H1 (cell line): ENCODE results near the gene ICOSLG. TPM values are rescaled to one million over a fixed set of nuclear protein-coding genes. Genes with fewer than 3 reads are reported as not detected.
"Not testable (repeated sequence)": the region's sequence is repeated elsewhere in the genome, so short reads cannot be mapped to it uniquely, and the experiment has no call there.

Experiments used
- CTCF ChIA-PET: fragments of 300-600 bp; sonication (Branson Sonifier 250); formaldehyde crosslinking; loops from one replicate; lab custom pipeline; 2021; ENCODE audit not compliant: partially characterized antibody; lab: Charles Lee
- POLR2A ChIA-PET: fragments of 300-600 bp; sonication (Branson Sonifier 250); formaldehyde crosslinking; loops from one replicate; lab custom pipeline; 2021; ENCODE audit warnings: inconsistent platforms; ENCODE audit not compliant: partially characterized antibody; lab: Charles Lee
- DNase-seq, 2 experiments: peaks; one replicate each; pipeline versions ENCODE4 v3.0.0 to v3.0.0-alpha.2; 2010 to 2022; ENCODE audit warnings: low spot score in 2 of 2, low read depth in 1 of 2, mixed read lengths in 1 of 2
- FAIRE-seq: peaks from 2 replicates; lab custom pipeline; 2011; peaks lifted over from hg19 to GRCh38; lab: Jason Lieb, UNC
- H2AFZ ChIP-seq: 2 replicates; pipeline ENCODE4 v1.8.1; 2012; ENCODE audit warnings: low read length, inconsistent platforms
- H2AK5ac ChIP-seq: 2 replicates; pipeline ENCODE4 v1.6.1; 2013; ENCODE audit warnings: low read depth, low read length
- H2BK120ac ChIP-seq: replicated peaks from 2 replicates; pipeline ENCODE3; 2013; ENCODE audit warnings: low read depth, low read length, inconsistent platforms
- H2BK12ac ChIP-seq: 2 replicates; pipeline ENCODE4 v1.6.1; 2013; ENCODE audit warnings: low read depth, low read length
- H2BK15ac ChIP-seq: 2 replicates; pipeline ENCODE4 v1.6.1; 2013; ENCODE audit warnings: low read length
- H2BK20ac ChIP-seq: 2 replicates; pipeline ENCODE4 v1.6.1; 2013; ENCODE audit warnings: low read length
- H2BK5ac ChIP-seq: 2 replicates; pipeline ENCODE4 v1.6.1; 2013; ENCODE audit warnings: low read depth, low read length
- H3K14ac ChIP-seq: 2 replicates; pipeline ENCODE4 v1.6.1; 2013; ENCODE audit warnings: inconsistent platforms; ENCODE audit not compliant: insufficient read length
- H3K18ac ChIP-seq: 2 replicates; pipeline ENCODE4 v1.6.1; 2013; ENCODE audit warnings: low read length; ENCODE audit errors: extremely low read depth
- H3K23ac ChIP-seq: 2 replicates; pipeline ENCODE4 v1.6.1; 2013; ENCODE audit warnings: inconsistent platforms; ENCODE audit not compliant: insufficient read length
- H3K23me2 ChIP-seq: 2 replicates; pipeline ENCODE4 v1.6.1; 2013; ENCODE audit warnings: low read depth, low read length
- H3K27ac ChIP-seq: 2 replicates; pipeline ENCODE4 v1.6.1; 2011; ENCODE audit warnings: low read depth, low read length, inconsistent platforms
- H3K27me3 ChIP-seq, 4 experiments: replicated peaks in 1 of 4; 1 replicate in 1 of 4; 2 replicates in 3 of 4; pipeline versions ENCODE4 v1.6.1 to v1.8.1; 2011 to 2013; ENCODE audit warnings: low read length in 3 of 4, mild to moderate bottlenecking in 3 of 4, inconsistent platforms in 2 of 4, mixed read lengths in 2 of 4, moderate library complexity in 1 of 4; ENCODE audit not compliant: control insufficient read depth in 3 of 4, insufficient read depth in 3 of 4; ENCODE audit errors: extremely low read depth in 1 of 4
- H3K36me3 ChIP-seq, 4 experiments: 2 replicates each; pipeline versions ENCODE4 v1.6.1 to v1.8.1; 2011 to 2013; ENCODE audit warnings: mild to moderate bottlenecking in 4 of 4, low read length in 3 of 4, moderate library complexity in 2 of 4, control low read depth in 1 of 4, inconsistent platforms in 1 of 4; ENCODE audit not compliant: insufficient read depth in 4 of 4, control insufficient read depth in 2 of 4
- H3K4ac ChIP-seq: replicated peaks from 2 replicates; pipeline ENCODE3; 2013; ENCODE audit warnings: low read length, low read depth, mixed read lengths, inconsistent platforms; ENCODE audit not compliant: insufficient read length
- H3K4me1 ChIP-seq, 4 experiments: replicated peaks in 1 of 4; 1 replicate in 1 of 4; 2 replicates in 3 of 4; pipeline versions ENCODE4 v1.6.1 to v1.8.1; 2011 to 2013; ENCODE audit warnings: low read length in 3 of 4, inconsistent platforms in 2 of 4, mixed read lengths in 1 of 4; ENCODE audit not compliant: insufficient read depth in 4 of 4, control insufficient read depth in 3 of 4
- H3K4me2 ChIP-seq, 2 experiments: 2 replicates each; pipeline versions ENCODE4 v1.6.1 to v1.8.1; 2011 to 2013; ENCODE audit warnings: low read depth in 2 of 2, low read length in 2 of 2, control low read depth in 1 of 2, inconsistent platforms in 1 of 2, mild to moderate bottlenecking in 1 of 2; ENCODE audit not compliant: insufficient read depth in 1 of 2
- H3K4me3 ChIP-seq, 4 experiments: fragments of 200-600, 300-600 bp in 1 of 4; sonication (generic), shearing (Covaris generic), sonication (Bioruptor Twin) in 1 of 4; 2 replicates each; pipeline versions ENCODE4 v1.5.1 to v1.8.1; 2011 to 2016; ENCODE audit warnings: low read length in 4 of 4, low read depth in 3 of 4, control low read depth in 2 of 4, inconsistent platforms in 2 of 4, mild to moderate bottlenecking in 2 of 4, mixed read lengths in 1 of 4, moderate library complexity in 1 of 4; ENCODE audit not compliant: insufficient read depth in 2 of 4; ENCODE audit errors: extremely low read depth in 1 of 4
- H3K56ac ChIP-seq: replicated peaks from 2 replicates; pipeline ENCODE3; 2013; ENCODE audit warnings: low read depth, mild to moderate bottlenecking, mixed read lengths, low read length, inconsistent platforms; ENCODE audit not compliant: insufficient read length
- H3K79me1 ChIP-seq: 2 replicates; pipeline ENCODE4 v1.6.1; 2013; ENCODE audit warnings: low read depth, low read length, control low read depth
- H3K79me2 ChIP-seq, 2 experiments: 2 replicates each; pipeline versions ENCODE4 v1.6.1 to v1.8.1; 2012 to 2013; ENCODE audit warnings: low read length in 2 of 2, mild to moderate bottlenecking in 2 of 2, inconsistent platforms in 1 of 2; ENCODE audit not compliant: insufficient read depth in 2 of 2, control insufficient read depth in 1 of 2
- H3K9ac ChIP-seq, 4 experiments: replicated peaks in 1 of 4; 1 replicate in 1 of 4; 2 replicates in 3 of 4; pipeline versions ENCODE4 v1.6.1 to v1.8.1; 2011 to 2013; ENCODE audit warnings: low read depth in 3 of 4, low read length in 3 of 4, control low read depth in 2 of 4, mild to moderate bottlenecking in 2 of 4, moderate library complexity in 2 of 4, inconsistent platforms in 1 of 4; ENCODE audit errors: extremely low read depth in 1 of 4
- H3K9me3 ChIP-seq, 2 experiments: 2 replicates each; pipeline versions ENCODE4 v1.6.1 to v1.8.1; 2012 to 2013; ENCODE audit warnings: mild to moderate bottlenecking in 2 of 2, moderate library complexity in 2 of 2, control low read depth in 1 of 2, inconsistent platforms in 1 of 2, low read depth in 1 of 2, low read length in 1 of 2, mixed read lengths in 1 of 2; ENCODE audit not compliant: insufficient read depth in 2 of 2
- H4K20me1 ChIP-seq, 2 experiments: replicated peaks in 1 of 2; 2 replicates each; pipeline versions ENCODE3 to v1.8.1; 2011 to 2013; ENCODE audit warnings: inconsistent platforms in 2 of 2, low read length in 2 of 2, mild to moderate bottlenecking in 1 of 2; ENCODE audit not compliant: insufficient read depth in 2 of 2, control insufficient read depth in 1 of 2
- H4K5ac ChIP-seq: 2 replicates; pipeline ENCODE4 v1.6.1; 2013; ENCODE audit warnings: low read length, low read depth, mixed read lengths, inconsistent platforms; ENCODE audit not compliant: insufficient read length
- H4K8ac ChIP-seq: 2 replicates; pipeline ENCODE4 v1.8.0; 2013; ENCODE audit warnings: mild to moderate bottlenecking, moderate library complexity, low read length, inconsistent platforms; ENCODE audit not compliant: insufficient read depth; ENCODE audit errors: extremely low read depth
- H4K91ac ChIP-seq: replicated peaks from 2 replicates; pipeline ENCODE3; 2013; ENCODE audit warnings: low read length, mixed read lengths, inconsistent platforms; ENCODE audit not compliant: insufficient read length
- WGBS, 2 experiments: shearing (Covaris generic) in 1 of 2; methylation state at CpG; one replicate each; pipeline versions ENCODE4 v1.1.6 to v1.1.7; 2013 to 2015; ENCODE audit warnings: low lambda C conversion rate in 2 of 2, mixed read lengths in 2 of 2, inconsistent platforms in 1 of 2, low coverage in 1 of 2, missing lambda C conversion rate in 1 of 2; ENCODE audit not compliant: insufficient replicate concordance in 2 of 2, insufficient coverage in 1 of 2, insufficient read length in 1 of 2; ENCODE audit errors: extremely low coverage in 1 of 2, missing lambda C conversion rate in 1 of 2; 5-methylcytosine and 5-hydroxymethylcytosine counted together
- polyA plus RNA-seq, 7 experiments: library from polyadenylated mRNA; depleted of rRNA in 3 of 7; stranded (reverse) in 5 of 7; unstranded in 2 of 7; fragments of >200 nt in 5 of 7; fragments of 200-250 nt in 2 of 7; gene quantifications; 1 replicate in 5 of 7; 2 replicates in 1 of 7; 4 replicates in 1 of 7; pipeline versions ENCODE4 v1.2.1 to v1.2.3, GENCODE V29; 2011 to 2013; ENCODE audit warnings: missing spikeins in 2 of 7, mixed read lengths in 2 of 7
- total RNA-seq: library from RNA; stranded (reverse); fragmentation: NEBNext Ultra II Directional; extraction: Animal tissue kit (Norgen Biotek cat#: 25700); gene quantifications from 2 replicates; pipeline ENCODE4 v1.2.1, GENCODE V29; 2021

The ICOSLG gene
- total and polyA plus RNA-seq, 2 of the 8 experiments (the other 6 are each of a cell fraction or from before 2014, with no cell fraction given), result 2.3 to 5.5 TPM

- H3K4me1 ChIP-seq, POLR2A ChIA-PET, CTCF ChIA-PET, H3K9me3 ChIP-seq, H4K5ac ChIP-seq, H3K23ac ChIP-seq, FAIRE-seq, H3K27ac ChIP-seq, H3K36me3 ChIP-seq, H3K56ac ChIP-seq, H3K18ac ChIP-seq, H3K9ac ChIP-seq, H3K4ac ChIP-seq, H3K23me2 ChIP-seq, H3K4me2 ChIP-seq, H4K8ac ChIP-seq, H2AK5ac ChIP-seq, H2BK20ac ChIP-seq, H3K27me3 ChIP-seq, H2BK12ac ChIP-seq, H3K14ac ChIP-seq, DNase-seq, H3K4me3 ChIP-seq, H4K20me1 ChIP-seq, H2BK15ac ChIP-seq, H4K91ac ChIP-seq, H2BK120ac ChIP-seq, H3K79me2 ChIP-seq, H2BK5ac ChIP-seq, H3K79me1 ChIP-seq, H2AFZ ChIP-seq: not testable (repeated sequence)
- WGBS, 2 experiments, result no CpG with 5 or more reads among the region's 33 CpGs
Observed at GRCh38 chr21:44249204-44250037, 8.7 kb upstream of the ICOSLG start.

GRCh38 chr21:44247904-44248303 is 7.2 kb upstream of the ICOSLG start:
- H3K23ac ChIP-seq, H4K20me1 ChIP-seq, H3K4me3 ChIP-seq, H2AK5ac ChIP-seq, H2AFZ ChIP-seq, H2BK12ac ChIP-seq, H3K9me3 ChIP-seq, H3K36me3 ChIP-seq, H3K18ac ChIP-seq, H2BK15ac ChIP-seq, POLR2A ChIA-PET, FAIRE-seq, DNase-seq, H3K56ac ChIP-seq, H2BK5ac ChIP-seq, H3K4me1 ChIP-seq, H4K5ac ChIP-seq, CTCF ChIA-PET, H2BK120ac ChIP-seq, H3K79me2 ChIP-seq, H2BK20ac ChIP-seq, H3K23me2 ChIP-seq, H4K8ac ChIP-seq, H3K14ac ChIP-seq, H3K27ac ChIP-seq, H3K4me2 ChIP-seq, H3K9ac ChIP-seq, H3K27me3 ChIP-seq, H4K91ac ChIP-seq, H3K4ac ChIP-seq, H3K79me1 ChIP-seq: not testable (repeated sequence)
- WGBS, 2 experiments, result no CpG with 5 or more reads among the region's 17 CpGs
